Neural cell (in vitro differentiated cells): ENCODE measurements around the gene KCNK10. TPM values are rescaled to one million over a fixed set of nuclear protein-coding genes. Genes with fewer than 3 reads are reported as not detected.

Source experiments
- H2AFZ ChIP-seq: fragments of 200-600, 300-800 bp; sonication (generic), shearing (Covaris generic); 2 replicates; pipeline ENCODE4 v1.6.0; 2014; ENCODE audit warnings: low read depth, mild to moderate bottlenecking, antibody characterized with exemption, low read length, moderate library complexity
- H3F3A ChIP-seq: fragments of 200-600 bp; shearing (Covaris generic); 2 replicates; pipeline ENCODE4 v1.6.1; 2016; ENCODE audit warnings: mild to moderate bottlenecking, moderate library complexity, mixed read lengths, antibody characterized with exemption, low read length; ENCODE audit not compliant: insufficient read depth, poor library complexity, severe bottlenecking
- H3K27ac ChIP-seq: fragments of 200-600, 300-800 bp; sonication (generic), shearing (Covaris generic); 2 replicates; pipeline ENCODE4 v1.5.1; 2014; ENCODE audit warnings: mild to moderate bottlenecking, low read length, moderate library complexity
- H3K27me3 ChIP-seq: fragments of 300-800, 200-600 bp; sonication (generic), shearing (Covaris generic); 2 replicates; pipeline ENCODE4 v1.6.0; 2014; ENCODE audit warnings: mild to moderate bottlenecking, low read depth, low read length, moderate library complexity; ENCODE audit not compliant: insufficient read depth
- H3K36me3 ChIP-seq: fragments of 300-800, 200-600 bp; sonication (generic), shearing (Covaris generic); 2 replicates; pipeline ENCODE4 v1.5.1; 2014; ENCODE audit warnings: mild to moderate bottlenecking, antibody characterized with exemption, low read length, moderate library complexity; ENCODE audit not compliant: insufficient read depth
- H3K4me2 ChIP-seq: fragments of 300-800, 200-600 bp; sonication (generic), shearing (Covaris generic); 2 replicates; pipeline ENCODE4 v1.6.0; 2014; ENCODE audit warnings: mild to moderate bottlenecking, low read length
- H3K4me3 ChIP-seq: fragments of 300-800, 200-600 bp; sonication (generic), shearing (Covaris generic); 2 replicates; pipeline ENCODE4 v1.5.1; 2014; ENCODE audit warnings: mild to moderate bottlenecking, low read length, moderate library complexity
- H3K79me2 ChIP-seq: fragments of 200-600 bp; shearing (Covaris generic); replicated peaks from 2 replicates; pipeline ENCODE4 v1.6.0; 2014; ENCODE audit warnings: mild to moderate bottlenecking, low read length, moderate library complexity; ENCODE audit not compliant: insufficient read depth
- H3K9ac ChIP-seq: fragments of 300-800, 200-600 bp; sonication (generic), shearing (Covaris generic); 2 replicates; pipeline ENCODE4 v1.6.1; 2016; ENCODE audit warnings: mild to moderate bottlenecking, low read length, mixed read lengths
- H3K9me2 ChIP-seq: fragments of 200-600 bp; shearing (Covaris generic); 2 replicates; pipeline ENCODE4 v1.6.1; 2016; ENCODE audit warnings: mild to moderate bottlenecking, low read length, mixed read lengths; ENCODE audit not compliant: insufficient read depth
- H3K9me3 ChIP-seq: fragments of 200-600, 300-800 bp; sonication (generic), shearing (Covaris generic); 2 replicates; pipeline ENCODE4 v1.6.1; 2016; ENCODE audit warnings: mild to moderate bottlenecking, mixed run types, low read length, moderate library complexity, mixed read lengths
- H4K20me1 ChIP-seq: fragments of 200-600 bp; shearing (Covaris generic); 2 replicates; pipeline ENCODE4 v1.6.1; 2016; ENCODE audit warnings: mild to moderate bottlenecking, mixed run types; ENCODE audit not compliant: insufficient read depth
- EP300 ChIP-seq: fragments of 450-650 bp; conservative IDR thresholded peaks from 2 replicates; pipeline ENCODE4 v1.6.1; 2014; ENCODE audit warnings: antibody characterized with exemption, mild to moderate bottlenecking, moderate library complexity; ENCODE audit not compliant: poor library complexity, severe bottlenecking
- EZH2 ChIP-seq: fragments of 200-600, 300-800 bp; shearing (Covaris generic), sonication (generic); IDR thresholded peaks from 2 replicates; pipeline ENCODE4 v1.6.1; 2014; ENCODE audit warnings: antibody characterized with exemption, low read length, borderline replicate concordance, mild to moderate bottlenecking; ENCODE audit not compliant: insufficient read depth, poor library complexity, severe bottlenecking
- MXI1 ChIP-seq: fragments of 450-650 bp; conservative IDR thresholded peaks from 2 replicates; pipeline ENCODE4 v1.6.1; 2014; ENCODE audit warnings: antibody characterized with exemption, mild to moderate bottlenecking; ENCODE audit not compliant: poor library complexity, severe bottlenecking
- POLR2AphosphoS5 ChIP-seq: IDR thresholded peaks from 2 replicates; pipeline ENCODE4 v1.6.1; 2012
- RAD21 ChIP-seq: fragments of 450-650 bp; conservative IDR thresholded peaks from 2 replicates; pipeline ENCODE4 v1.6.1; 2014; ENCODE audit warnings: antibody characterized with exemption, mild to moderate bottlenecking, moderate library complexity
- REST ChIP-seq: IDR thresholded peaks from 2 replicates; pipeline ENCODE4 v1.6.1; 2012; ENCODE audit warnings: borderline replicate concordance
- SMC3 ChIP-seq: fragments of 450-650 bp; conservative IDR thresholded peaks from 2 replicates; pipeline ENCODE4 v1.6.1; 2014; ENCODE audit warnings: antibody characterized with exemption, mild to moderate bottlenecking, moderate library complexity; ENCODE audit not compliant: poor library complexity
- TAF1 ChIP-seq: IDR thresholded peaks from 2 replicates; pipeline ENCODE4 v1.6.1; 2012; ENCODE audit warnings: low read depth
- polyA plus RNA-seq: library from polyadenylated mRNA; depleted of rRNA; stranded (reverse); fragments of >200 nt; gene quantifications from 2 replicates; pipeline ENCODE4 v1.2.3, GENCODE V29; 2014
- TF ChIP-seq, protein P1 (sequence below): fragments of 450-650 bp; IDR thresholded peaks from 2 replicates; pipeline ENCODE4 v1.5.1; 2014; ENCODE audit warnings: antibody characterized with exemption, mild to moderate bottlenecking, moderate library complexity; ENCODE audit not compliant: poor library complexity, severe bottlenecking

KCNK10 gene
- polyA plus RNA-seq, 1 donor from 2014 or later, result 6.9 TPM

DNA sequence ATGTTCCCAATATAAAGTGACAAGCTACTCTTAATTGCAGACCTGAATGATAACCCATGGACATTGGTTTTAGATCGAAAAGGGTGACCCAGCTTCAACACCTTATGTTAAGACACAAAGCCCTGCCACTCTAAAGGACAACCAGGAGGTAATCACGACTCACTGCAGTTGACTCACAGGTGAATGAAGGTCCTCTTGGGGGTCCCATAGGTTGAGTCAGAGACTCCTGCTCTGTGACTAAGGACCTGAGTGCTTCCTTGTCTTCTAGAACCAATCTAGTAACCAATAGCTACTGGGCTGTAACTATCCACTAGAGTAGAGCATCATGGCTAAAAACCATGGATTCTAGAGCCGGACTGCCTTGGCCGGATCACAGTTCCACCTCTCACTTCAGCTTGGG lies 73.8 kb downstream of the KCNK10 start:
- Histone ChIP-seq H3K9me3 (no peaks in the 10 kb centered on the region), H3K79me2 (no peaks in the 10 kb centered on the region), H3K4me2 (no peak overlapping the region), H3F3A (peaks cover 2% of the 10 kb centered on the region), H4K20me1 (no peaks in the 10 kb centered on the region), H3K27me3 (no peaks in the 10 kb centered on the region), H3K36me3 (no peaks in the 10 kb centered on the region), H2AFZ (no peak overlapping the region), H3K9me2 (no peaks in the 10 kb centered on the region), H3K9ac (no peak overlapping the region), H3K27ac (no peak overlapping the region), H3K4me3 (no peak overlapping the region)
- TF ChIP-seq SMC3 (no peak), TAF1 (no peak), MXI1 (no peak), EP300 (no peak), POLR2AphosphoS5 (no peak), RAD21 (no peak), EZH2 (no peak), REST (no peak)
- TF ChIP-seq, protein P1, sequence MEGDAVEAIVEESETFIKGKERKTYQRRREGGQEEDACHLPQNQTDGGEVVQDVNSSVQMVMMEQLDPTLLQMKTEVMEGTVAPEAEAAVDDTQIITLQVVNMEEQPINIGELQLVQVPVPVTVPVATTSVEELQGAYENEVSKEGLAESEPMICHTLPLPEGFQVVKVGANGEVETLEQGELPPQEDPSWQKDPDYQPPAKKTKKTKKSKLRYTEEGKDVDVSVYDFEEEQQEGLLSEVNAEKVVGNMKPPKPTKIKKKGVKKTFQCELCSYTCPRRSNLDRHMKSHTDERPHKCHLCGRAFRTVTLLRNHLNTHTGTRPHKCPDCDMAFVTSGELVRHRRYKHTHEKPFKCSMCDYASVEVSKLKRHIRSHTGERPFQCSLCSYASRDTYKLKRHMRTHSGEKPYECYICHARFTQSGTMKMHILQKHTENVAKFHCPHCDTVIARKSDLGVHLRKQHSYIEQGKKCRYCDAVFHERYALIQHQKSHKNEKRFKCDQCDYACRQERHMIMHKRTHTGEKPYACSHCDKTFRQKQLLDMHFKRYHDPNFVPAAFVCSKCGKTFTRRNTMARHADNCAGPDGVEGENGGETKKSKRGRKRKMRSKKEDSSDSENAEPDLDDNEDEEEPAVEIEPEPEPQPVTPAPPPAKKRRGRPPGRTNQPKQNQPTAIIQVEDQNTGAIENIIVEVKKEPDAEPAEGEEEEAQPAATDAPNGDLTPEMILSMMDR, result no peak

- Histone ChIP-seq H3F3A (peaks cover 2% of the 10 kb centered on the region), H3K27me3 (no peaks in the 10 kb centered on the region), H3K27ac (no peak overlapping the region)
Observed at GRCh38 chr14:88248606-88249005, 74.5 kb downstream of the KCNK10 start.

More at GRCh38 chr14:88248606-88249005, 74.5 kb downstream of the KCNK10 start:
- Histone ChIP-seq H4K20me1 (no peaks in the 10 kb centered on the region), H3K4me3 (no peak overlapping the region), H3K9ac (no peak overlapping the region), H3K4me2 (no peak overlapping the region), H2AFZ (no peak overlapping the region), H3K79me2 (no peaks in the 10 kb centered on the region), H3K9me2 (no peaks in the 10 kb centered on the region), H3K9me3 (no peaks in the 10 kb centered on the region), H3K36me3 (no peaks in the 10 kb centered on the region)
- TF ChIP-seq POLR2AphosphoS5 (no peak), EZH2 (no peak), TAF1 (no peak)
- TF ChIP-seq, protein P1, result no peak
